ENCODE measurements around the gene RAB6C. TPM values are rescaled to one million over a fixed set of nuclear protein-coding genes. Genes with fewer than 3 reads are reported as not detected.
"Not testable (repeated sequence)": the region's sequence is repeated elsewhere in the genome, so short reads cannot be mapped to it uniquely, and the experiment has no call there.

The RAB6C gene
- total RNA-seq, result under 1 TPM in 1 of 2 donors, not detected in 1; 0.15 TPM
- long read RNA-seq, result 0 reads

DNA sequence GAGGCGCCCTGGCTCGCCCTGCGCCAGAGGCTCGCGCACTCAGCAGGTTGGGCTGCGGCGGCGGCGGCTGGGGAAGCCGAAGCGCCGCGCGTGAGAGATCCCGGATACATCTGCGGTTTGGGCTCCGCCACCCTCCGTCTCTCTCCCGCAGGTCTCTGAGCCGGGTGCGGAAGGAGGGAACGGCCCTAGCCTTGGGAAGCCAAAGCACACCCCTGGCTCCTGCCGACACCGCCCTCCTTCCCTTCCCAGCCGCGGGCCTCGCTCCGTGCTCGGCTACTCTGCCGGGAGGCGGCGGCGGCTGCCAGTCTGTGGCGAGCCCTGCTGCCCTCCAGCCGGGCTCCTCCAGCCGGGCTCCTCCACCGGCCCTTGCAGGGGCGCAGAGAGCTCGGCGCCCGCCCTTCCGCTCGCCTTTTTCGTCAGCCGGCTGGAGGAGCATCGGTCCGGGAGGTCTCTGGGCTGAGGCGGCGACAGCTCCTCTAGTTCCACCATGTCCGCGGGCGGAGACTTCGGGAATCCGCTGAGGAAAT is at the start of gene RAB6C:
TSS of gene RAB6C (plus strand) at position 38 of the 527 bp plus-strand sequence. CDS start at position 488, 450 bp downstream.
- ATAC-seq (peak; percentile 85), DNase-seq (peak; percentile 12 to 25)
- intact Hi-C loops (cut with DNase I, micrococcal nuclease), result not testable (repeated sequence)

DNA sequence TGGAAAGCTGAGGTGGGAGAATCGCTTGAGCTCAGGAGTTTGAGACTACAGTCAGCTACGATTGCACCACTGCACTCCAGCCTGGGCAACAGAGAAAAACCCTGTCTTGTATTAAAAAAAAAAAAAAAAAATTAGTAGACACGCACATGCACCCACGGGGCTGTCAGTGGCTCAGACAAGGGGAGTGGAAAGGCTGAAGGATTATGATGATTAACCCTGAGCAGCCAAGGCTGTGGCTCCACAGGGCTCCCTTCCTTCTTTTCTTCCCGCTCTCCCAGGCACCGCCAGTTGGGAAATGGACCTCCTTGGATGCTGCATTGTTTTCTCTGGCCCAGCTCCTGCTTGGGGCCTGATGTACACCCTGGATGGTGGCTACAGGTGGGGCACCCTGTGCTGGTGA is 49.0 kb upstream of the RAB6C start:
- no peak for DNase-seq
- no peak for ATAC-seq
- intact Hi-C loops (cut with DNase I, micrococcal nuclease), result no loop called here

DNA sequence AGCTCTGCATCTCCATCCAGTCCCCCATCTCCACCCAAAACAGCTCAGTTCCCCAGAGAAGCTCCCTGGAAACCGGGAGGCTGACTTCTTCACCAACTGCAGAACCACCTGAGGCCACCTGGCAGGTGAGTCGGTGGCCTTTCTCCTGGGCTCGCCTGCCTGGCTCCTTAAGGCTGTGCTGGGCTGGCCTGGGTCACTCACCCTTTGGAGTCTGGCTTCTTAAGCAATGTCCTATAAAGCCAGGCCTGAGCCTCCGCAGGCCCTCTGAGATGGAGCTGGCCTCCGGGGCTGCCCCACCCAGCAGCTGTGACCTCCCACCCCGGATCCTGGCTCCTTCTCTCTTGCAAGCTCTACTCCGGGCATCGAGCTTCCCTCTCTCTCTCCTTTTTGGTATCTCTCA is 46.1 kb upstream of the RAB6C start:
- ATAC-seq; intact Hi-C loops (cut with DNase I, micrococcal nuclease): not testable (repeated sequence)

DNA sequence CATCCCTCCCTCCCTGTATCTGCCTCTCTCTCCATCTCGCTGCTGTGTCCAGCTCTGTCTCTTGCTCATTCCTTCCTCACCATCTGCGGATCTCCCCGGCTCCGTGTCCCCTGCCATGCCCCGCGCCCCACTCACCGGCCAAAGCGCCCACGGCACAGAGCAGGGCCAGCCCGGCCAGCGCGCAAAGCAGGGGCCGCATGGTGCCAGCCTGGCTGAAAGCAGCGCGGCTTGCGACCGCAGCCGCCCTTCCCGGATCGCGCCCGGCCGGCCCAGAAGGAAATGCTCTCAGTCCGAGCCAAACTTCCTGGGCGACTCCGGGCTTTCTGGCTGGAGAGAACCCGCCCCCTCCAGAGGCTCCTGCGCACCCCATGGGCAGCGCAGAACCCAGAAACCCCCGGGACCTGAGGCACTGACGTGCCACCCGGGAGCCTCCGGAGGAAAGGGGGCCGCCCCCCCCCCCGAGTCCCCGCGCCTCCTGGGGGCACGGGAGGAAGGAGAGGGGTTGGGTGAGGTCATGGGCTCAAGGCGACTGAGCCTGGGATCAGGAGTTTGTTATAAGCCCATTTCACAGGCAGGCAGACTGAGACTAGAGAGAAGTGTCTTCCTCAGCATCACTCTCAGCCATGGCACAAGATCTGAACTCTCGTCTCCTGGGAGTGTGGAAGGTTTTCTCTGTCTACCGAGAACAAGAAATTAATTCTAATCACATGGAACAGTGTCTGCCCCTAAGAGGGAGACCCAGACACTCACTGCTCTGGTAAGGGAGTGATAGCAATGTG is 45.2 kb upstream of the RAB6C start:
- DNase-seq (no peak), ATAC-seq (no peak)
- intact Hi-C loops (cut with DNase I, micrococcal nuclease), result no loop called here

More for the DNA sequence above, 46.1 kb upstream of the RAB6C start:
- not testable (repeated sequence) for DNase-seq

DNA sequence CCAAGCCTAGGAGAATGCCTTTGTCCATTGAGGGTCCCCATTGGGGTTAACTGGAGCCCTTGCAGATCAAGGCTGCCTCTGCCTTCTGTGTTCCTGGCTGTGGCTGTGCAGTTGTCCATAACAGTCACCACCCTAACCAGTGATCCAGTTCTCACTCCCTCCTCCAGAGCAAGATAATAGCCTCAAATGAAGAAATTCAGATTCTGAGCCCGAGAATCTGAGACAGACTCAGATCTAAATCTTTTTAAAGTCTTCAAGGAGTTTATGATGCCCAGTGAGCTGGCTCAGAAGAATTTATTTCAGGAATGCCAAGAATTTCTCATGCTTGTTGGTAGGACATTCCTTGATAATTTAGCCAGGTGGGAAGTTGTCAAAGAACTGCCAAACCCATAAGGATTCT is 44.3 kb upstream of the RAB6C start:
- DNase-seq (no peak), ATAC-seq (no peak)
- intact Hi-C loops (cut with DNase I, micrococcal nuclease), result no loop called here

DNA sequence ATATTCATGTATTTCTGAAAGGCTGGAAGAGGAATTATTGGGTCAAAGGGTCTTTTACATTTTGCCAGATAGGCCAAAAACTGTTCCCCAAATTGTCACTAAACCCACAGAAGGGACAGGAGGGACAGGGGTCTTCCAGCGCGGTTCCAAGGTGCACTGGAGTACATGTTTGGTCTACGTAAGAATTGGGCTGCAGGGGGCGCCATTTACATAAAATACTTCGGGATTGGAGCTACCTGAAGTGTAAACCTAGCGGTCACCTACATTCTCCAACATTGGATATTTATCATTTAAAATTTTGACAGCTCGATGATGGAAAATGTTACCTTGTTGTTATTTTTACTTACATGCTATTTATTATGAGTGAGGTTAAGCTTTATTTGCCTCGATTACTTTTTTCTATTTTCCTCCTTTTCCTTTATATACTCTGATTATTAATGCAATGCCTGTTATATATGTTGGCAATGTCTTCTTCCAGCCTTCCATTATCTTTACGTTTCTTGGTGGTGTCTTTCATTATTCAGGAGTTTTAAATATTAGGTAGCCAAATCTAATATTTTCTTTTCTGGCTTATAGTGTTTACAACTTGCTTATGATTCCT is 43.0 kb upstream of the RAB6C start:
- intact Hi-C loops (cut with DNase I, micrococcal nuclease), result no loop called here
- no peak for DNase-seq
- ATAC-seq, result no peak

DNA sequence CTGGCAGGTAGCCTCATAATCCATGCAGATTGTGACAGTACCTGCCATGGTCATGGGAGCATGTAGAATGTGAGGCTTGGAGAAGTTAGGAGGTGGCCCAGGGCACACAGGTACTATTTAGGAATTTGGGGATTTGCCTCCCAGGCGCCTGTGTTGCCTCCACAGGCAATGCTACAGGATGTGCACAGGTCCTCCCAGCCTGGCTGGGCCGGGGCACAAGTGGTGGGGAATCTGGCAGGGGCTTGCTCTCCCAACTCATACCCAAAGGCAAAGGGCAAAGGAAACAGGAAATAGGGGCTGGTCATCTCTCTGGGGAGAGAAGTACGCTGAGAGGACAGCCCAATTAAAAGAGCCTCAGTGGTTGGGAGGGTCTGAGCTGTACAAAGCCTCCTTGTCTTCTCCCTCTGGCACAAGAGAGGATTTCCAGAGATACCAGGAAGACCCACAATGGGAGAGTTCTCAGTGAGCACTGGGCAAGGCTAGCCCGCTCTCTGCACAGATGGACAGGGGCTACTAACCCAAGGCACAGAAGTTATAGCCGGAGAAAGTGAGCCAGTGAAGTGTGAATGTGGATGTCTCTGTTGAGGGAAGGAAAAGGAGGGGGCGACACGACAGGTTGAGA is 40.5 kb upstream of the RAB6C start:
- ATAC-seq; DNase-seq; intact Hi-C loops (cut with DNase I, micrococcal nuclease): not testable (repeated sequence)

DNA sequence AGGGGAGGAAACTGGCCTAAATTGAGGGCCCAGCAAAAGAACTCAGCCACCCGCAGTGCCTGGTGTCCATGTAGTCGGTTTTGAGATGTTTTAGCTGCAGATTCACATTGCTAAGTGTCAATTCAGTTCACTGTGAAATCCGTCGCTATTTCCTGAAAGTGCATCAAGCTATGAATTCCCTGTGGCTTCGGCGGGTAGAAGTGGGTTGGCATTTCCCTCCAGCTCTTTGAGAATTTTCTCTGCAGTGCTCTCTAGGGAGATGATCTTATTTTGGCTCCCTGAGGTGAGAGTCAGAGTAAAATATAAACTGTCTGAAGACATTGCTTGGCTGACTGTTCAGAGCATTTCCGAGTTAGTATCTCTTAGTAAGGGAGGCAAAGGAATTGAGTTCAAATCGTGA is 36.0 kb upstream of the RAB6C start:
- ATAC-seq; DNase-seq; intact Hi-C loops (cut with DNase I, micrococcal nuclease): not testable (repeated sequence)

DNA sequence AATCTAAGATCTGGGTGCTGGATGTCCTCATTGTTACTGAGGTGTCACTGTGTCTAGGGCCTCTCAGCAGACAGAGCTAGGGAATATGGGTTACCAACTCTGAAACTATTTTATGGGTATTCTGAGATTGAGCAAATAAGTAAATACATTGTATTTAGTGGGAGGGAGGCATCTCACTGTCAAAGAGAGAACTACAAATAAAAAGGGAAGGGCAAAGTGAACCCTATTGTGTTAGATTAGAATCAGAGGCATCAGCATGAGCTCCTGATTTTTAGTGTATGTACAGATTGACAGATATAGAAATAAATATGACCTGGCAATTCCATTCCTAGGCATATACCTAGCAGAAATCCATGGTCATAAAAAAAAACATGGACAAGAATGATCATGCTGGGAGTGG is 33.9 kb upstream of the RAB6C start:
- ATAC-seq (no peak), DNase-seq (no peak)
- intact Hi-C loops (cut with DNase I, micrococcal nuclease), result no loop called here

DNA sequence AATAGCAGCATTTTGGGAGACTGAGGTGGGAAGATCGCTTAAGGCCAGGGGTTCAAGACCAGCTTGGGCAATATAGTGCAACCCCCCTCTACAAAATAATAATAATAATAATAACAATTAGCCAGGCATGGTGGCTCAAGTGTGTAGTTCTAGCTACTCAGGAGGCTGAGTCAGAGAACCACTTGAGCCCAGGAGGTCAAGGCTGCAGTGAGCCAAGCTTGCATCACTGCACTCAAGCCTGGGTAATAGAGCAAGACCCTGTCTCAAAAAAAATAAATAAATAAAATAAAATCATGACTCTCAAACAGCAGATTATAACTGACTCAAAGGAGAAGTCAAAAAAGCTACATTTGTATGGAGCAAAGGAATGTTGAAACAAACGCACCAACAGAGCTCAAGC is 31.8 kb upstream of the RAB6C start:
- DNase-seq; intact Hi-C loops (cut with DNase I, micrococcal nuclease); ATAC-seq: not testable (repeated sequence)

DNA sequence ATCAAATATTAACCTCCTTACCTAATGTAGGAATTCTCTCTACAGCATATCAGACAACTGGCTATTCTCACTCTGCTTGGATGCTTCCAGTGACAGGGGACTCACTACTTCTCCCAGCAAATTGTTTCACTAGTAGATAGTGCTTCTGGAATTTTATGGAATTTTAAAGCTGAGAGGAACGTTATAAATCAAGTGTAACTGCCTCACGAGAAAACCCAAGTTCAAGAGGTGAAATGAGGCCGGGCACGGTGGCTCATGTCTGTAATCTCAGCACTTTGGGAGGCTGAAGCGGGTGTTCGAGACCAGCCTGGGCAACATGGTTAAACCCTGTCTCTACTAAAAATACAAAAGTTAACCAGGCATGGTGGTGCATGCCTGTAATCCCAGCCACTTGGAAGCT is 23.3 kb upstream of the RAB6C start:
- ATAC-seq; intact Hi-C loops (cut with DNase I, micrococcal nuclease); DNase-seq: not testable (repeated sequence)

DNA sequence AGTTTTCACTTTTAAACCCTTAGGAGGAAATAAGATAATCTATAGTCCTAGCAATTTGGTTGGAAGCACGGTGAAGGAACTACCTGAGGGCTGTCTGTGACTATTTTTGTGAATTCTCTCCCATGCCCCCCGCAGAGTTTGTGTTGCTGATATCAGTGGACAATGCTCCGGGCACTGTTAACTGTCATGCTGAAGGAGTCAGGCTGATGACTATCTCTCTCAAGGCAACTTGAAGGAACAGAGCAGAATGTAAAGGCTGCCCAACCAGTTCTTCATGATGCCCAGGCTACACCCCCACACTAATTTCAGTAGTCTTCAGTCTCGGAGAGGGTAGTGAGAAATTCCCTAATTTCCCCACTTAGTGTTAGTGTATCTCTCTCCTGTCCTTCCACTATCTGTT is 21.6 kb upstream of the RAB6C start:
- intact Hi-C loops (cut with DNase I, micrococcal nuclease), result no loop called here
- no peak for DNase-seq
- ATAC-seq, result no peak

DNA sequence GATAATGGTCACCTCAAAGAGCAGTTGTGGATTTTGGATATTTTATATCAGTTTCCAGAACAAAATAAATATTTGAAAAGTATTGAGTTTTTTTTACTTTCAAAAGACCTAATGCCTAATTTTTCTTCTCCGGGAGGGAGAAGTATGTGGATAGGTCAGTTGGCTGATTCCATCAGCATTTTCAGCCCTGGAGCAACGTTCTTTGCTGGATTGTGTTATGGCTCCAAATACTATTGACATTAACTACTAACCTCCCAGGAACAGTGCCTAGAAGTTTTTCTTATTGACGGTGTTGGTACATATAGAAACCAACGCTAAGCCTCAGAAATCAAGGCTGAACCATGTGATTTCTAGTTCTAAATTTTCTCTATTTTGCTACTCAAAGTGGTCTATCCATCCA is 20.7 kb upstream of the RAB6C start:
- DNase-seq; intact Hi-C loops (cut with DNase I, micrococcal nuclease); ATAC-seq: not testable (repeated sequence)

DNA sequence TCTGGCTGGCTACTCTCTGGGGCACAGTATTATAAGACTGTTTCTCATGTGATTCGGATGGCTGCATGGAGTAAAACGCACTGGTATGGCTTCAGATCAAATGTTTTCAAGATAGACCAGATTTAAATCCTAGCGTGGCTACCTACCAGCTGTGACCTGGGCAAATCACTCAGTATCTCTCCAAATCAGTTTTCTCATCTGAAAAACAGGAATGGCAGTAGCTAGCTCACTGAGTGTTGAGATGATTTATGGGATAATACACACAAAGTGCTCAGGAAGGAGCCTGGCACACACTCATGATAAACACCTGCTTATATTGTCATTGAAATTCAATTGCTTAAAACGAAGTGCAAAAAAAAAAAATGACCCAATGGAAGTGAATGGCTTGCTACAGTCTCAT is 10.9 kb upstream of the RAB6C start:
- intact Hi-C loops (cut with DNase I, micrococcal nuclease); ATAC-seq; DNase-seq: not testable (repeated sequence)

DNA sequence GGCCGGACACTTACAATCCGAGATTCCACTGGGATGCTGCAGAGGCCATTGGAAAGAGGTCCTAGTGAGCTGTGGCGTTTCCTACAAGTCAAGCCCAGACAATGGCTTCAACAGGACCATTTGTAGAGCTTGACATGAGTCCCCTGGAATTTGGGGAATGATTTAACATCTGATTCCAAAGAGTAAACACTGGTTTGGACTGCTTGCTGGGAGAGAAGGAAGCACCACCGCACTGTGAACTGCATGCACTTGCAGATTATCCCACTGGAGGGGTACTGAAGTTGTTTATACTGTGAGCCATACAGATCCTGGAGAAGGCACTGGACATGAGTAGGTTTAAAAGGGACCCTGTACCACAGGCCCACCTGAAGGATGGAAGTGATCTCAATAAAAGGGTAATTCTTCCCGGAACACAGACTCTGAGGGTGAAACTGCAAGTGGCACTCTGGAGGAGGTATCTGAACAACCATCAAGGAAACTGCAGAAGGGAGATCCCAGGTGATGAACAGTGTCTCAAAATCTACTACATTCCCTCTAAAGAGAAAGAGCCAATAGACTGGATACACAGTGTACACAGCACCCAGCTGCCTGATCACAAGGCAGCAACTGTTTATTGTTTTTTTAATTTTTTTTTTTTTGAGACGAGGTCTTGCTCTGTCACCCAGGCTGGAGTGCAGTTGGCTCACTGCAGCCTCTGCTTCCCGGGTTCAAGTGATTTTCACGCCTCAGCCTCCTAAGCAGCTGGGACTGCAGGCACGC is 4.3 kb upstream of the RAB6C start:
- DNase-seq (no peak), ATAC-seq (no peak)
- intact Hi-C loops (cut with DNase I, micrococcal nuclease), result no loop called here

DNA sequence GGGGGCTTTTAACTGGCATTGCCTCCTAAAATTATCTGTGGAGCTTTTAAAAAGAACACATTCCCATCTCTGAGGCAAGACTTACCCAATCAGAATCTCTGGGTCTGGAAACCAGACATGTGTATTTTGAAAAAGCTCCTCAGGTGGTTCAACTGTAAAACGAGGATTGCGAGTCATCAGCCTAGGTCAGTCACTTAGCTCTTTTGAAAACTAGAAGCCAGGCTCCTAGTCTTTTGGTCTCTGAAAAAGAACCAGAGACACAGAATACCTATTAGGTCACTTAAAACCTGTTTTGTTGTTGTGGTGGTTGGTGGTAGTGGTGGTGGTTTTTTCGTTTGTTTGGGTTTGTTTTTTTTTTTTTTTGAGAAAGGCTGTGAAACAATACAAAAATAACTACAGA is 2.5 kb upstream of the RAB6C start:
- intact Hi-C loops (cut with DNase I, micrococcal nuclease); ATAC-seq; DNase-seq: not testable (repeated sequence)

DNA sequence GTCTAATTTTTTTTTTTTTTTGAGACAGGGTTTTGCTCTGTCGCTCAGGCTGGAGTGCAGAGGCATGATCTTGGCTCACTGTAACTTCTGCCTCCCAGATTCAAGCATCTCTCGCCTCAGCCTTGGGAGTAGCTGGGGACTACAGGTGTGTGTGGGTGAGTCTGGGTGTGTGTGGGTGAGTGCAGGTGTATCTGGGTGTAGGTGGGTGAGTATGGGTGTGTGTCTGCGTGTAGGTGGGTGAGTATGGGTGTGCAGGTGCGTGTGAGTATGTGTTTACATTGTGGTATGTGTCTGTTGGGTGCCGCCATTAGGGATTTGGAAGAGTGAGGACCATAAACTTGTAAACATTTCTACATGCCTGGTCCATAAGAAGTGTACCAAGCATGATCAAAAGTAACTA is 1.5 kb upstream of the RAB6C start:
- intact Hi-C loops (cut with DNase I, micrococcal nuclease), result no loop called here
- ATAC-seq (no peak), DNase-seq (no peak)

DNA sequence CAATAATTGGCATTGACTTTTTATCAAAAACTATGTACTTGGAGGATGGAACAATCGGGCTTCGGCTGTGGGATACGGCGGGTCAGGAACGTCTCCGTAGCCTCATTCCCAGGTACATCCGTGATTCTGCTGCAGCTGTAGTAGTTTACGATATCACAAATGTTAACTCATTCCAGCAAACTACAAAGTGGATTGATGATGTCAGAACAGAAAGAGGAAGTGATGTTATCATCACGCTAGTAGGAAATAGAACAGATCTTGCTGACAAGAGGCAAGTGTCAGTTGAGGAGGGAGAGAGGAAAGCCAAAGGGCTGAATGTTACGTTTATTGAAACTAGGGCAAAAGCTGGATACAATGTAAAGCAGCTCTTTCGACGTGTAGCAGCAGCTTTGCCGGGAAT is 780 bp downstream of the RAB6C start:
- DNase-seq; intact Hi-C loops (cut with DNase I, micrococcal nuclease): not testable (repeated sequence)
- ATAC-seq, result peak; percentile 85

DNA sequence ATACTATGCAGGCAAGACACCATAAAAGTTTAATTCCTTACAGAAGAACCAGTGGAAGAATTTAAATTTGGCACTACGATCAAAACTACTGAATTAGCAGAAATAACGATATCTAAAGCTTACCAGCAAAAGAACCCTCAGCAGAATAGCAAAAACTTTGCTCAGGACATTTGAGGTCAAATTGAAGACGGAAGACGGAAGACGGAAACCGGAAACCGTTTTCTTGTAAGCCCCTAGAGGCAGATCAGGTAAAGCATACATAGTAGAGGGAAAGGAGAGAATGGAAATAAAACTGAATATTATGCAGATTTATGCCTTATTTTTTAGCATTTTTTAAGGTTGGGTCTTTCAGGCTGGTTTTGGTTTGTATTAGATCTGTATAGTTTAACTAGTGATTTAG is 2.2 kb downstream of the RAB6C start:
- intact Hi-C loops (cut with DNase I, micrococcal nuclease); DNase-seq; ATAC-seq: not testable (repeated sequence)

Data from left colon (tissue), 2 donors.